ENCODE data around the gene NAA16. TPM values are rescaled to one million over a fixed set of nuclear protein-coding genes. Genes with fewer than 3 reads are reported as not detected.

Gene NAA16
- total and polyA plus RNA-seq, 9 of the 15 experiments (the other 6 are each of a cell fraction or from before 2014, with no cell fraction given), result 3.7 to 18.2 (median 12.0) TPM

DNA sequence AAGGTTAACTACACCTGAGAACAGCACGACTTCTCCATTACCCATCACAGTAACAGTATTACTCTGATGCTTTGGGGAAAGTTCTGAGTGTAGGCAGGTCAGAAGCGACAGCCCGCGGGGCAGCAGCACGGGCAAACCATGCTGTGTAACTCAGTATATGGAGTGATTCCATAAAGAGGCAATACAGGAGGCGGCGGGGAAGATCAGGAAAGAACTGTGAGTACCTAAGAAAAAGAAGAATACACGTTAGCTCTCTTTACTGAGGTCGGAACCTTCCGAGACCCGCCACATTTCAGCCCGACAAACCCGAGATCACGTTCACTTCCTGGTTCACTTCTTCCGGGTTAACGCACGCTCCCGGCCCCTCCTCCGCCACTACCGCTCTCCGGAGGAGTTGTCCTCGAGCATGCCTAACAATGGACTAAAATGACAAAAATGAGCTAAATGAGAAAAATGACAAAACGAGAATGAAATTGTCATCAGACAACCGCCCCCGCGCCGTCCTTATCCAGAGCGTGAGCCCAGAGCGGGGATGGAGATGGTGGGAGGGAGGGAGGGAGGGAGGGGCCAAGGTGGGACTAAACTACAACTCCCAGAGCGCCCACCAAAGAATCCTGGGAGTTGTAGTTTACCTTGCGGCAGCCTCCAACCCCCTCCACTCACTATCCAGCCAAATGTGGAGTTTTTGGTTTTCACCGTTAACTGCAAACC is 47.7 kb upstream of the NAA16 start, which contains the start of gene MTRF1 (continued):
- TF ChIP-seq, protein P1, sequence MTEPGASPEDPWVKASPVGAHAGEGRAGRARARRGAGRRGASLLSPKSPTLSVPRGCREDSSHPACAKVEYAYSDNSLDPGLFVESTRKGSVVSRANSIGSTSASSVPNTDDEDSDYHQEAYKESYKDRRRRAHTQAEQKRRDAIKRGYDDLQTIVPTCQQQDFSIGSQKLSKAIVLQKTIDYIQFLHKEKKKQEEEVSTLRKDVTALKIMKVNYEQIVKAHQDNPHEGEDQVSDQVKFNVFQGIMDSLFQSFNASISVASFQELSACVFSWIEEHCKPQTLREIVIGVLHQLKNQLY (CRISPR knock-in tag; conservative IDR thresholded peaks at IDR 0.05), result no peak
- TF ChIP-seq CBX3 (IDR thresholded peaks at IDR 0.05; ENCODE audit: borderline replicate concordance in 1 of 2, low read length in 2 of 2) (no peak), TAF9B (IDR thresholded peaks at IDR 0.05; ENCODE audit: partially characterized antibody) (no peak), CTBP1 (IDR thresholded peaks at IDR 0.05; ENCODE audit: borderline replicate concordance) (0 out of 2 replicates have a peak, but pooled peaks have one; percentile 38), POLR3A (IDR thresholded peaks at IDR 0.05; ENCODE audit: borderline replicate concordance, extremely low read depth, insufficient read depth, insufficient read length) (no peak), TRIM24 (IDR thresholded peaks at IDR 0.05) (peak in 1 of 2 experiments; percentile 87; a peak in 2 of 4 replicates), EP400 (IDR thresholded peaks at IDR 0.05) (peak; percentile 73), MEF2D (tag; conservative IDR thresholded peaks at IDR 0.05; ENCODE audit: low read depth) (no peak), FOXM1 (IDR thresholded peaks at IDR 0.05; ENCODE audit: low read depth) (no peak), FOXM1 (CRISPR knock-in tag; IDR thresholded peaks at IDR 0.05; ENCODE audit: low read depth) (no peak), TFAM (CRISPR knock-in tag; conservative IDR thresholded peaks at IDR 0.05) (no peak), POLR2B (IDR thresholded peaks at IDR 0.05; ENCODE audit: low read depth, partially characterized antibody) (no peak), FOXA1 (IDR thresholded peaks at IDR 0.05; ENCODE audit: borderline replicate concordance) (no peak), EP300 (IDR thresholded peaks at IDR 0.05; ENCODE audit: low read length) (no peak), EHMT2 (IDR thresholded peaks at IDR 0.05) (no peak), ETV6 (IDR thresholded peaks at IDR 0.05; ENCODE audit: borderline replicate concordance in 1 of 2, low read depth in 2 of 2, low read length in 1 of 2) (no peak), ETV6 (CRISPR knock-in tag; IDR thresholded peaks at IDR 0.05; ENCODE audit: borderline replicate concordance) (no peak), NR4A1 (CRISPR knock-in tag; IDR thresholded peaks at IDR 0.05) (no peak), NR4A1 (tag; IDR thresholded peaks at IDR 0.05) (no peak), NRF1 (conservative IDR thresholded peaks at IDR 0.05 in 1 of 2, IDR thresholded peaks at IDR 0.05 in 1 of 2) (no peak), TAL1 (IDR thresholded peaks at IDR 0.05) (no peak)
- TF ChIP-seq, protein P2, sequence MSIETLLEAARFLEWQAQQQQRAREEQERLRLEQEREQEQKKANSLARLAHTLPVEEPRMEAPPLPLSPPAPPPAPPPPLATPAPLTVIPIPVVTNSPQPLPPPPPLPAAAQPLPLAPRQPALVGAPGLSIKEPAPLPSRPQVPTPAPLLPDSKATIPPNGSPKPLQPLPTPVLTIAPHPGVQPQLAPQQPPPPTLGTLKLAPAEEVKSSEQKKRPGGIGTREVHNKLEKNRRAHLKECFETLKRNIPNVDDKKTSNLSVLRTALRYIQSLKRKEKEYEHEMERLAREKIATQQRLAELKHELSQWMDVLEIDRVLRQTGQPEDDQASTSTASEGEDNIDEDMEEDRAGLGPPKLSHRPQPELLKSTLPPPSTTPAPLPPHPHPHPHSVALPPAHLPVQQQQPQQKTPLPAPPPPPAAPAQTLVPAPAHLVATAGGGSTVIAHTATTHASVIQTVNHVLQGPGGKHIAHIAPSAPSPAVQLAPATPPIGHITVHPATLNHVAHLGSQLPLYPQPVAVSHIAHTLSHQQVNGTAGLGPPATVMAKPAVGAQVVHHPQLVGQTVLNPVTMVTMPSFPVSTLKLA (conservative IDR thresholded peaks at IDR 0.05), result peak; percentile 43 to 64; a peak in 3 of 4 replicates
- TF ChIP-seq, protein P3, sequence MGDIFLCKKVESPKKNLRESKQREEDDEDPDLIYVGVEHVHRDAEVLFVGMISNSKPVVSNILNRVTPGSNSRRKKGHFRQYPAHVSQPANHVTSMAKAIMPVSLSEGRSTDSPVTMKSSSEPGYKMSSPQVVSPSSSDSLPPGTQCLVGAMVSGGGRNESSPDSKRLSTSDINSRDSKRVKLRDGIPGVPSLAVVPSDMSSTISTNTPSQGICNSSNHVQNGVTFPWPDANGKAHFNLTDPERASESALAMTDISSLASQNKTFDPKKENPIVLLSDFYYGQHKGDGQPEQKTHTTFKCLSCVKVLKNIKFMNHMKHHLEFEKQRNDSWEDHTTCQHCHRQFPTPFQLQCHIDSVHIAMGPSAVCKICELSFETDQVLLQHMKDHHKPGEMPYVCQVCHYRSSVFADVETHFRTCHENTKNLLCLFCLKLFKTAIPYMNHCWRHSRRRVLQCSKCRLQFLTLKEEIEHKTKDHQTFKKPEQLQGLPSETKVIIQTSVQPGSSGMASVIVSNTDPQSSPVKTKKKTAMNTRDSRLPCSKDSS (IDR thresholded peaks at IDR 0.05; ENCODE audit: low read depth, partially characterized antibody), result no peak
- TF ChIP-seq, protein P4, sequence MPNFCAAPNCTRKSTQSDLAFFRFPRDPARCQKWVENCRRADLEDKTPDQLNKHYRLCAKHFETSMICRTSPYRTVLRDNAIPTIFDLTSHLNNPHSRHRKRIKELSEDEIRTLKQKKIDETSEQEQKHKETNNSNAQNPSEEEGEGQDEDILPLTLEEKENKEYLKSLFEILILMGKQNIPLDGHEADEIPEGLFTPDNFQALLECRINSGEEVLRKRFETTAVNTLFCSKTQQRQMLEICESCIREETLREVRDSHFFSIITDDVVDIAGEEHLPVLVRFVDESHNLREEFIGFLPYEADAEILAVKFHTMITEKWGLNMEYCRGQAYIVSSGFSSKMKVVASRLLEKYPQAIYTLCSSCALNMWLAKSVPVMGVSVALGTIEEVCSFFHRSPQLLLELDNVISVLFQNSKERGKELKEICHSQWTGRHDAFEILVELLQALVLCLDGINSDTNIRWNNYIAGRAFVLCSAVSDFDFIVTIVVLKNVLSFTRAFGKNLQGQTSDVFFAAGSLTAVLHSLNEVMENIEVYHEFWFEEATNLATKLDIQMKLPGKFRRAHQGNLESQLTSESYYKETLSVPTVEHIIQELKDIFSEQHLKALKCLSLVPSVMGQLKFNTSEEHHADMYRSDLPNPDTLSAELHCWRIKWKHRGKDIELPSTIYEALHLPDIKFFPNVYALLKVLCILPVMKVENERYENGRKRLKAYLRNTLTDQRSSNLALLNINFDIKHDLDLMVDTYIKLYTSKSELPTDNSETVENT (CRISPR knock-in tag; IDR thresholded peaks at IDR 0.05), result no peak
